NCI-H524 (cell line): ENCODE results near the gene CEP95.
A peak's percentile ranks its signal among the peaks of the same experiment; 100 is the strongest.
"Not testable (repeated sequence)": the region's sequence is repeated elsewhere in the genome, so short reads cannot be mapped to it uniquely, and the experiment has no call there.

Experiments used
- DNase-seq, 2 experiments: peaks; one replicate each; lab custom pipeline; 2025; lab: John Stamatoyannopoulos, UW

CEP95 gene

GRCh38 chr17:64495300-64495699, 11.5 kb upstream of the CEP95 start:
- not testable (repeated sequence) for DNase-seq

GRCh38 chr17:64496348-64496785, 10.4 kb upstream of the CEP95 start:
- DNase-seq, result peak; percentile 65 to 76

DNA sequence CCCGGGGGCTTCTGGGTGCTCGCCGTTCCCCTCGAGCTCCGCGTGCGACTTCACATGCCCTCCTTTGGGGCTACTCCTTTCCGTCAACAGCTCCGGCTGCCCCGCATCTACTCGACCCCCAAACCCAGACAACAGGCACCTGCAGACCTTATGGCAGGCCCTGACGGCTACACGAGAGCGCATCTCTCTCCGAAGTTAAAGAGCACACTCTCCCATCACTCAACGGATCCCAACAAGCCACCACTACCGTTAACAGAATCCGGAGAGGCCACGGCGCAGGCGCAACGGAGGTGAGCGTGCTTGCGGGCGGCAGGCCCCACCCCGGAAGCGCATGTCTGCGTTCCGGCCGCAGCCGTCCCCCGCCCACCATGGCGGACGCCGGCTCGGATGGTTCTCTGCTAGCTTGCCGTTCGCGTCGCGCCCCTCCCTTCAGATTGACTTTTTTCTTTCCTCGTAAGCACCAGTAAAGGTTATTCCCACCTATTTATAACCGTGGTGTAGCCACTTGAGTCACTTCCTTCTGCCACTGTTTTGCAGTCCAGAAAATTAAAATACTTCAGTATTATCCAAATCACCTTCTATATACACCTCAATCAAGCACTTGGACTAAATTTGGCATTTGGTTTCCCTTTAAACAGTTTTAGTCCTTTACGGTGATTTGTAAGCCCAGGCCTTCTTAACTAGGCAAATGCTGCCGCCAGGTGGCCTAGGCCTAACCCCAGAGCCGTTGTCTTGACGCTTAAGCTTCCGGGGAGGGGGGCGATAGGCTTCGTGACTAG, 9.8 kb upstream of the CEP95 start, which contains the start of gene POLG2:
Gene POLG2, minus strand, starts transcription at position 269 of the 779 bp plus-strand sequence. Its CDS starts 86 bp downstream, at position 183.
- DNase-seq, result peak; percentile 91 to 94

DNA sequence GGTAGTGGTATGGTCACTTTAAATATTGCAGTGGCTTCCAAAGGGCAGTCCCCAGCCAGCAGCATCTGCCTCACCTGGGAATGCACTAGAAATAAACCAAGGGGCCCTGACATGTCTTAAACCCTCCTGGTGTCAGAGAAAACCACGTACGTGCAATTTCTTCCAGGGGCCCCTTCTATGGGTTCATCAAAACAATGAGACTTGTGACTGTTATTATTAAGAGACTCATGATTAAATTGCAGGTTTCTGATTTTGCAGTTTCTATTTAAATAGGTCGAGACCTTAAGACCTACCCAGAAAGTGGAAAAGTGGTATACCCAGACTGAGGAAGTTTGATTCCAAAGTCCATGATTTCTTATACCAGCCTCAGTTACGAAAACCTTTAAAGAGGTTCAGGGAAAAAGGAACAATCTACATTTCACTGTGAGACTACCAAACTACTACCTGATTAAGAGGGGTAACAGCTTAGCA, 9.2 kb upstream of the CEP95 start:
- no peak for DNase-seq

DNA sequence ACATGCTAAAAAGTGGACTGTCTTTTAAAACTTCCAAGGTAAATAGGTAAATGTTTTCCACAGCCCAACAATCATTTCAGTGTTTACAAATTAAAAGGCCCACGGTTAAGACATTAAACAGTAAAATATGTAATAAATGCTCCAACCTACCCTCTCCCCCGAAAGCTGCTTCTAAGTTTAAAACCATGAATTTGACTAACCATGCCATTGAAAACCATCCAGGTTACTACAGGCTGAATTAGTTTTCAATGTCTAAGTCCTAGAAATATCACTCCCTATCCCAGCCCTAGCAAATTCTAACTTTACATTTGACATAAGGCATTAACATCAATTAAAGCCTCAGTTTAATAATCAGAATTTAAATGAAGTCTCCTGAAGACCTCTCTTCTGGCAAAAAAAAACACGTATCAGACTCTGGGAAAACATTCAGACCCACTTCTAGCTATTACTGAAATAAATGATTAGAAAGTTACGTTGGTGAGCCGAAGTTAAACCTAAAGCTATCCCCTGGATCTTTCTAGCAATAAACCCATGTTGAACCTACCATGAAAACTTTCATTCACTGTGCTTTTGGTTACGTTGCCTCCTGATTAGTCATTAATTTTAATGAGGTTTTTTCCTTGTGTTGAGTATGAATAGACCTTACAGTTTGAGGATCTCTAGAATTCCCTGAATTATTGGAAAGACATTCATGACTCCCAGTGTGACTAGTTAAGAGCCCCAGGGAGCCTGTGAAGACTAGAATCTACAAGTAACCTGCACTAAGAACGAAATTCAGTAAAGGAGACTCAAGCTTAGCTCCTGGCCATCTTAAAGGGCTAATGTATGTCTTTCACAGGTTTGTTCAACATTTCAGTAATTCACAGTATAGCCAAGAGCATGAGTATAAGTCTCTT, 8.2 kb upstream of the CEP95 start:
- no peak for DNase-seq

GRCh38 chr17:64499805-64500486, 6.8 kb upstream of the CEP95 start:
- no peak for DNase-seq

GRCh38 chr17:64500487-64500859, 6.3 kb upstream of the CEP95 start:
- DNase-seq, result no peak

DNA sequence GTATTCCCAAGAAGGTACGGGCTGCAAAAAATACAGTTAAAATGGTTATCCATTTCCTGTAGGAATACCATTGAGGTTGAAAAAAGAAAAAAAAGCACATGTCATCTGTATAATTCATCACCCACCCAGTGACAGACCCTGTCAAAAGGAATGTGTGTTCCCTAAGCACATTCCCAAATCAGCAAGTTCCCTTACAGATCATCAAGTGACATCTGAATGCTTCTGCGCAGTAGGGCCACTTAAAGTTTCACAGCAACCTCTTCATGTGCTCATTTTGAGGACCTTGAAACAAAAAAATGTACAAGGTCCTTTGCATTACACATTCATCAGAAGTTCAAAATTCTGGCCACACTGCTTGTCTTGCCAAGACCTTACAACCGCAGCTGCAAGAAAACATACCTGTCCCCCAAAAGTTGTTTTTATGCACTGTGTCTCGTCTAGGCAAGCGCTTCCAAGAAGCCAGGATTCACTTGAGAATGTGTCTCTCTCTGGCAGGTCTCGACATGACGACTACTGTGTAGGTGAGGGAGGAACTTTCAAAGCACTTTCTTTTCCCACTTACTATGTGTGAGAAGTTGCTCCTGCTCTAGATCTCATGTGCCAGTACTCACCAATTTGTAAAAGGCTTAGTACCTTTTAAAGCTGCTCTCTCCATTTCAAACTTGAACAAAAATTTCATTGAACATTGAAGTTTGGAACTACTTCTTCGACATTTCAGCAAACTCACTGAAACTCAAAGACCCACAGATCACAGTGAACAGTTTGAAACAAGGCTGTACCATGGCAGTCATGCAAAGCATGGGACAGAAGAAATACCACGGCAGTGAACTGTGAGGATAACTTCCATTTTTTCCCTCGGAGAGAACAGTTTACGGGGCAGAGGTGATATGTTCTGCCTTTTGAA, 5.7 kb upstream of the CEP95 start:
- no peak for DNase-seq

- no peak for DNase-seq
These were observed 4.8 kb upstream of the CEP95 start for GRCh38 chr17:64502021-64502420.

DNA sequence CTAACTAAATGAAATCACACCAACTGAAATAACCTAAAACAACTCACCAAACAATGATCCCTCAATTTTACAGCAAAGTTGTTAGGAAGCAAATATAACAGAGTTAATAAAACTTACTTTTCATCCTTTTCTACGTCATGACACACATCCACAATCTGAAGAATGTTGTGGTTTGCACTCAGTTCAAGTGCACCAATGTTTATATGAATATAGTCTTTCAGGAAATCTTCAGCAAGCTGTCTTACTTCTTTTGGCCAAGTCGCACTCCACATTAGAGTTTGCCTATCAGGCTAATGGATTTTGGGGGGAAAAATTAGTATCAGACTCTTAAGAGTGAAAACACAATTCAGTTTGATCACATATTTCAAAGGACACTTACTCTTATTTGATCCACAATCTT, 4.0 kb upstream of the CEP95 start:
- DNase-seq, result no peak

- no peak for DNase-seq
These were observed 3.4 kb upstream of the CEP95 start for GRCh38 chr17:64503341-64503740.

DNA sequence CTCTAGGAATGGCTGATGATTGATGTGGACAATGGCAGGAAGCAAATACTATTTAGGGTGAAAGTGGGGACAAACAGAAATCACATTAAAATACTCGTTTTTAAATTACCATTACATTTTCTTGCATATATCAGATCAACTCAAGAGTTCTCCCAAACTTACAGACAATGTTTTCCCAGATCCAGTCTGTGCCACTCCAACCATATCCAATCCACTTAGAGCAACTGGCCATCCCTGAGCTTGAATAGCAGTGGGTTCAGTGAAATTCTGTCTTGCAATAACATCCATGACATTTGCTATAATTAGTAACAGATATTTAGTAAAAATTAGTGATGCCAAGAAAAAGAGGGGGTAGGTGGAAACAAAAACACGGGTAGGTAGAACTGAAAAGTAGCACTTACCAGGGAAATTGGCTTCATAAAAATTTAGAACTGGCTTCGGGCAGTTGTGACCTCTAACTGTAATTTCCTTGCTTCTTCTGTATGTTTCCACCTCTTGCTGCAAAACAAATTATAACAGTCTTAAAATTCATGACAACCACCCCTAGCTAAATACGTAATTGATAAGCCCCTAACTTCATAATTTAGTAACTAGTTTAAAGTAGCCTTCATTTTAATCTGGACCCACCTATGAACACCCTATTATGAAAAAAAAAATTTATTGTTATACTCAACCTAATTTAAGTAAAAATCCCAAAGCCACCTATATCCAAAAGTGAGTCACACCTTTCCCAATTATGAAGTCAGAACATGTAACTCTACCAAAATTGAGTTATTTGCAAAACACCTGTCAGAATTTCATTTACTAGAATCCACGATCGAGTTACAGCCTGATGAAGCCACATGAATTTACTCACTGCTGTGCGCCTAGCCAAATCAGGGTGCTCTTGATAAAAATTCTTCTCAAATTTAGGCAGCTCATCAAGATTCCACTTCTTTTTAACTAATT, 2.7 kb upstream of the CEP95 start:
- no peak for DNase-seq

DNA sequence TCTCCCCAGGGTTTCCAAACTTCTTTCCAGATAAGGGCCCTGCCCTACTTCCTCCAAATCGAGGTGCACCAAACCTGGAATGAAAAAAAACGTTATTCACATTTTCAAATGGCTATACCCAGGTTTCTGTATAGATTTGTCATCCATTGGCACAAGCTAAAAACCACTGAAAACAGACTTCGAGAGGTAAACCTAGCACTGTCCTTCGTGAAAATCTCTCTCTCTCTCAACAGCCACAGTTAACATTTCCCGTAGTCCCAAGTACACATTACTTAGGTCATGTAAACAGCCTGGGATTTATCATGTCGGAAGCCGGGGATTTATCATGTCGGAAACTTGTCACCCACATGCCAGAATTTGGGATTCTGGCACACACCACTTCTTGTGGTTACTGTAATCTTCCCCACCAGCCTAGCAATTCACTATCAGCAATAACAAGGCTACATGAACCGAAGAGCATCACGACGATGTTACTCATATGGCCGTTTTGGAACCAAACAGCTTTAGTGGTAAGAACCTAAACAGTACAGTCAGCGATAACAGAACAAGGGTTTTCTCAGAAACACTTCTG, 1.9 kb upstream of the CEP95 start:
- peak in 1 of 2 experiments; percentile 41 for DNase-seq

- peak; percentile 47 to 79 for DNase-seq
These were observed 1.2 kb upstream of the CEP95 start for GRCh38 chr17:64505340-64506200.

- DNase-seq, result peak; percentile 100
These were observed 589 bp upstream of the CEP95 start, which contains the start of gene DDX5 for GRCh38 chr17:64506201-64506575. Gene DDX5, minus strand, starts transcription at chr17:64506289. Its CDS starts 170 bp downstream, at chr17:64506119.

- peak; percentile 72 to 84 for DNase-seq
These were observed 621 bp downstream of the CEP95 start for GRCh38 chr17:64507413-64507782.

DNA sequence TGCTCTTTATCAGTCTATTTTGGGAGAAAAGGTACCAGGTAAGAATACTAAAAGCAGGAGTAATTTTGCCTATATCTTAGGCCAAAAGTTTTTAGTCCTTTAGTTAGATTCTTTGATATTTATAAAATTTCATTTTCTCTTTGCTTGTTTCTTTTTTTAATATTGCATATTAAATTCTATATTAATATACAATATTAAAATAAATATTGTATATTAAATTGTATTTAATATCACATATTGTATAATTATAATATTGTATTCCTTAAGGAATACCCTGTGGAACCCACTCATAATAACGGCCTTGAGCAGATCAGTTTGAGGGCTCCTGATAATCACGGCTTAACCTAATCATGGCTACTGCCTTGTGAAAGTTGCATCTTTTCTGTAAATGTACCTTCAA, 1.9 kb downstream of the CEP95 start:
- no peak for DNase-seq

DNA sequence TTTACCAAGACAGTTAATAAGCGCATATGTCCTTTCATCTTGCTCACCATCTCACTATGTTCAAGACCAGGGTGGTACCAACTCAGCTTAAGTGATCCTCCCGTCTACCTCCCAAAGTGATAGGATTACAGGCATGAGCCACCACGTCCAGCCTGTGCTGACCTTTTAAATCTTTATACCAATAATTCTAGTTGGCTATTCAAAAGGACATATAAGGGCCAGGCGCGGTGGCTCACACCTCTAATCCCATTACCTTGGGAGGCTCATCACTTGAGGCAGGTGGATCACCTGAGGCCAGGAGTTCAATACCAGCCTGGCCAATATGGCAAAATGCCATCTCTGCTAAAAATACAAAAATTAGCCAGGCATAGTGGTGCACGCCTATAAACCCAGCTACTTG, 2.4 kb downstream of the CEP95 start:
- DNase-seq, result no peak

DNA sequence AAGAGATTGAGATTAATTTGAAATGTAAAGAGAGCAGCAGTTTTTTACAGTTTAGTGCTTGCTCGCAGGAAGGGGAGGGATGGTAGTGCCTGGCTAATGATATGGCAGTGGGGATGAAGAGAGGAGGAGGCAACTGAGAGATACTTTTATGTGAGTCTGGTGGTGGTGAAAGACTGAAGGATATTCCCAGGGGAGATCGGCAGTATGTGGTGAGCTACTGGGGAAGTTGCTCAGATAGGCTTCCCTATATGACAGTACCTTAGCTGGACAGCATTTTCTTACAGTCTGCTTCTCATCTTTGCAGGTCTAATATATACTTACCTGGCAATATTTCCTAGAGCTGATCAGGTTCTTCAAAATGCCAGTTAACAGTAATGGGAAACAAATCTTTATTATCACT, 8.6 kb downstream of the CEP95 start:
- DNase-seq, result no peak
